Fibroblast of peridontal ligament (primary cell): Measurements from ENCODE around the gene OR2D3.
"Not testable (repeated sequence)": the region's sequence is repeated elsewhere in the genome, so short reads cannot be mapped to it uniquely, and the experiment has no call there.

Source experiments
- DNase-seq: peaks from one replicate; pipeline ENCODE4 v3.0.0-alpha.2; 2010; ENCODE audit errors: extremely low read depth

Gene OR2D3, protein sequence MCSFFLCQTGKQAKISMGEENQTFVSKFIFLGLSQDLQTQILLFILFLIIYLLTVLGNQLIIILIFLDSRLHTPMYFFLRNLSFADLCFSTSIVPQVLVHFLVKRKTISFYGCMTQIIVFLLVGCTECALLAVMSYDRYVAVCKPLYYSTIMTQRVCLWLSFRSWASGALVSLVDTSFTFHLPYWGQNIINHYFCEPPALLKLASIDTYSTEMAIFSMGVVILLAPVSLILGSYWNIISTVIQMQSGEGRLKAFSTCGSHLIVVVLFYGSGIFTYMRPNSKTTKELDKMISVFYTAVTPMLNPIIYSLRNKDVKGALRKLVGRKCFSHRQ

DNA sequence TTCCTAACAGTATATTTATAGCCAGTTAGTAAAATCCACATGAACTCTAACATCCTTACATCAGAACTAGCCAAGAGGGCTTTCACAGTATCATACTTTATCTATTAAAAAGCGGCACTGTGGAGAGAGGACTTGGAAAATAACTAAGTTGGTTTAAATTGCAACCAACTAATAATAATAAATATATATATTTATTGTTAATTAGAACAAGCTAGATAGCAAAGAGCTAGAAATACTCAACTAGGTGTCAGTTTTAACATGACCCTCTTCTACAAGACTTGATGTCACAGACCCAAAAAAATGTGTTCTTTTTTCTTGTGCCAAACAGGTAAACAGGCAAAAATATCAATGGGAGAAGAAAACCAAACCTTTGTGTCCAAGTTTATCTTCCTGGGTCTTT, at the start of gene OR2D3:
TSS of gene OR2D3 (plus strand) at position 301 of the 400 bp plus-strand sequence. CDS start at position 301, 0 bp downstream.
- no peak for DNase-seq

DNA sequence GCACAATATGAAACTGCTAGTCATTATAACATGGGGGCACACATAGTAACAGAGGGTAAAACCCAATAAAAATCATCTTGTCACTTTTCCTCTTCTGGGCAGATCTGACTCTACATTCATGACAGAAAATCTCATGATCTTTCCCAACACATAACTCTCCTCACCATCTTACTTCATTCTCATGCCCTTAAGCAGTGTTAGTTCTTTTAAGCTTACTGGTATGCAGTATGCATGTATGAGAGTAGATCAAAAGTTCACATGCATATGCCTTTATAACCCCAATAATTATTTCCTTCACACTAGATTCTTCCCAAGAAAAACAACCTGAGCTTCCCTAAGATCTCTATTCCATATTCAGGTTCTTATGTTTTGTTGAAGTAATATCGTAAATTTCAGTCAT, 49.5 kb upstream of the OR2D3 start:
- no peak for DNase-seq

DNA sequence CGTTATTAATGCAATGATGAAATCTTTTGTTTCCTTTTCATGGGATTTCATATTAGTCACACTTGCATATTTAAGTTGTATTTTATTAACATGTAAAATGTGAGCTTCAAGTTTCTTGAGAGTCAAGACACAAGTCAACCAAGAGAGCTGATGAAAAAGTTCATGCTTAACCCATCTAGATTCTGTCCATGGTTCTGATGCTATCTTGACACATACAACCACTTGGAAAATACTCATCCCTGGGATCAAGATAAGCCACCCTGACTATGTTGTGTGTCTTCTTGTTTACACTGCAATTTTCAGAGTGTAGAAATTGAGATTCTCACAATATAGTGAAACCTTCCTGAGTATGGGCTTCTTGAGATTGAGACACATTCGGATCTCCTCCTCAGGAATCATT, 45.0 kb upstream of the OR2D3 start:
- no peak for DNase-seq

DNA sequence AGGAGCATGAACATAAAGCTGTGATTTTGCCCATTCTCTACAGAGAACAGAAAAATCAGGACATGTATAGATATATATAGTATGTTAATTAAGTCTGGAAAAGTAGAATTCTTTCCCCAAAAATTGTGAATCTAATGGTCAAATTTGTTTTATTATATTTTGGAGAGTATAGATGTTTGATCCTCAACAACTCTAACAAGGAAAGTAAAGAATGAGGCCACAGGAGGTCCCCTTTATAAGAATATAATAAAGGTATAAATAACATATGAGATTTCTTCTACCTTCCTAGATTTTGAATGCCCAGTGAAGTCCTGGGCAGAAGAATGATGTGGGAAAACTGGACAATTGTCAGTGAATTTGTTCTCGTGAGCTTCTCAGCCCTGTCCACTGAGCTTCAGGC, 44.5 kb upstream of the OR2D3 start, which contains the start of gene OR10A4:
TSS of gene OR10A4 (plus strand) at position 301 of the 400 bp plus-strand sequence. CDS start at position 324, 23 bp downstream.
- no peak for DNase-seq

DNA sequence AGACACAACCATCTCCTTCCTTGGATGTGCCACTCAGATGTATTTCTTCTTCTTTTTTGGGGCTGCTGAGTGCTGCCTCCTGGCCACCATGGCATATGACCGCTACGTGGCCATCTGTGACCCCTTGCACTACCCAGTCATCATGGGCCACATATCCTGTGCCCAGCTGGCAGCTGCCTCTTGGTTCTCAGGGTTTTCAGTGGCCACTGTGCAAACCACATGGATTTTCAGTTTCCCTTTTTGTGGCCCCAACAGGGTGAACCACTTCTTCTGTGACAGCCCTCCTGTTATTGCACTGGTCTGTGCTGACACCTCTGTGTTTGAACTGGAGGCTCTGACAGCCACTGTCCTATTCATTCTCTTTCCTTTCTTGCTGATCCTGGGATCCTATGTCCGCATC, 43.9 kb upstream of the OR2D3 start:
- no peak for DNase-seq

DNA sequence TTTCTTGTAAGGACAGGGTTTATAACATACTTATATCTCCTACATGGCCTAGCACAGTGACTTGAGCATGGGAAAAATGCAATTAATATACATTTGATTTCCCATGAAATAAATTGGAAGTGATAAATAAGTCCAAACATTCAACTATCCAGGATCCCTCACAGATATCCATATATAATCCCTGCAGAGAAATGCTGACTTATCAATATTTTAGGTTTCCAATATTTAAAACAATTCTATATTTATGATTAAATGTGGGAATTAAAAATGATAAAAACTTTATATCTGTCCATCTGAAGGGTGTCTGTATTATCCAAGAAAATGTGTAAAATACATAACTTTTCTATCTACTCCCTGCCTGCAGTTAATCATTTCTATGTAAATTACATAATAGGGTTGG, 38.1 kb upstream of the OR2D3 start:
- DNase-seq, result no peak

DNA sequence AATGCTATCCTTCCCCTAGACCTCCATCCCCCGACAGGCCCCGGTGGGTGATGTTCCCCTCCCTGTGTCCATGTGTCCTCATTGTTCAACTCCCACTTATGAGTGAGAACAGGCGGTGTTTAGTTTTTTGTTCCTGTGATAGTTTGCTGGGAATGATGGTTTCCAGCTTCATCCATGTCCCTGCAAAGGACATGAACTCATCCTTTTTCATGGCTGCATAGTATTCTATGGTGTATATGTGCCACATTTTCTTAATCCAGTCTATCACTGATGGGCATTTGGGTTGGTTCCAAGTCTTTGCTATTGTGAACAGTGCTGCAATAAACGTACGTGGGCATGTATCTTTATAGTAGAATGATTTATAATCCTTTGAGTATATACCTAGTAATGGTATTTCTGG, 33.1 kb upstream of the OR2D3 start:
- DNase-seq, result not testable (repeated sequence)

DNA sequence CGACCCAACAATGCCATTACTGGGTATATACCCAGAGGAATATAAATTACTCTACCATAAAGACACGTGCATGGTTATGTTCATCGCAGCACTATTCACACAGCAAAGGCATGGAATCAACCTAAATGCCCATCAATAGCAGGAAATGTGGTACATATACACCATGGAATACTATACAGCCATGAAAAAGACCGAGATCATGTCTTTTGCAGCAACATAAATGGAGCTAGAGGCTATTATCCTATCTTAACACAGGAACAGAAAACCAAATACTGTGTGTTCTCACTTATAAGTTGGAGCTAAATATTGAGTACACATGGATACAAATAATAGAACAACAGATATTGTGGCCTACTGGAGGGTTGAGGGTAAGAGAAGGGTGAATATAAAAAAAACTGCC, 32.0 kb upstream of the OR2D3 start:
- no peak for DNase-seq

DNA sequence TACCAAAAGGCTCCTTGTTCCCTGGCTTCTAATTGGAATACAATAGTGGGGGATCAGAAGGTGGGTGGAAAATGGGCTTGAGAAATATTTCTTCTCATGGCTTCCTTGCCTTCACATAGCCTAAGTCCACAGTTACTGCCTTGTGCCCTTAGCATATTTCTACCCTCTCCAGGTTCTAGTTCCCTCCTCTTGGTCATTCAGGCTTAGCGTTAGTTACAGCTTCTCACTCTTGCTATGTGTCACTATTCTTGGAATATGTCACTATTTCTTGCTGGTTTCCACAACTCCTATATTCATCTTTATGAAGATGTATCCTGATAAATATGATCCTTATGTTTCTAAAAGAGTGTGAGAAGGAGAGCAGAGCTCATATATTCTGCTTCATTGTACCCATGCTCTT, 31.0 kb upstream of the OR2D3 start:
- no peak for DNase-seq

DNA sequence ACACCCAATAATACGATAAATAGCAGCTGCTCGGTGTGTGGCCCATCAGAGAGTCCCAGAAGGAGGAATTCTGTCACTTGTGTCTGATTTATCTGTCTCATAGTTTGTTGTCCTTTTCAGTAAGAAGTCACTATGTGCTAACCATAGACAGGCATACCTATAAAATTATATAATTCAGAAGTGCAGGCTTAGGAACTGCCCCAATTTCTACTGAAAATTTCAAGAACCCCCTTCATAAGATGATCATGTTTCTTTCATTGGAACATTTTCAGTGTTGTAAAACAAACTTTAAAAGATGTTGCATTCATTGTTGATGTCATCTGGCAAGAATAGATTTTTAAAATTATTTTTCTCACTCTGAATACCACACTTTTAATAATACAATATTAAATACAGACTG, 28.4 kb upstream of the OR2D3 start, which contains the start of gene OR2D2:
TSS of gene OR2D2 (minus strand) at position 101 of the 400 bp plus-strand sequence. CDS start at position 101, 0 bp downstream.
- no peak for DNase-seq

DNA sequence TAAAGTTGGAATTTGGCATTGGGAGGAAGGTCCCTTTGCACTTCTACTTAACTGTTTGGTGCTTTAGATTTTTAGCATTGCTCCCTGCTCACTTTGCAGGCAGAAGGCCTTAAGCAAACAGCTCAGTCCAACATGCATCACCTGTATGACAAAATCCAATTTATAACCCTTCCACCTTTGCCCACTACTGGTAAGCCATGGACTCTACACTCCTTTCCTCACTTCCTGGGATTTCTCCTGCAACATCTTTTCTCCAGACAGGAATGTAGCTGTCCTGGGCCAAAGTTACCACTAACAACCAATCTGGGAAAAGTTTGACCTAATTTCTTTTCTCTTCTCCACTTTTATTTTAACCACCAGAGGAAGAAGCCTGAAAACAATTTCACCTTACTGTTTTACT, 26.7 kb upstream of the OR2D3 start:
- DNase-seq, result no peak

DNA sequence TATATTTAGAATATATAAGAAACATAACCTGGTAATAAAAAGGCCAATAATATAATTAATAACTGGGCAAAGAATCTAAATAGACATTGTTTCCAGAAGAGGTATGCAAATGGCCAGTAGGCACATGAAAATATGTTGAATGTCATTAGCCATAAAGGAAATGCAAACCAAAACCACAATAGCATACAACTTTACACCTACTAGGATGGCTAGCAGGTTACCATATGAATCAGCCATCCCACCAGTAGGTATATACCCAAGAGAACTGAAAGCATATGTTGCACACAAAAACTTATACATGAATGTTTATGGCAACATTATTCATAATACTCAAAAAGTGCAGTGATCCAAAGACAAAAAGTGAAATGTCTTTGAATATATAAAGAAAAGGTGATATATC, 25.8 kb upstream of the OR2D3 start:
- DNase-seq, result no peak

DNA sequence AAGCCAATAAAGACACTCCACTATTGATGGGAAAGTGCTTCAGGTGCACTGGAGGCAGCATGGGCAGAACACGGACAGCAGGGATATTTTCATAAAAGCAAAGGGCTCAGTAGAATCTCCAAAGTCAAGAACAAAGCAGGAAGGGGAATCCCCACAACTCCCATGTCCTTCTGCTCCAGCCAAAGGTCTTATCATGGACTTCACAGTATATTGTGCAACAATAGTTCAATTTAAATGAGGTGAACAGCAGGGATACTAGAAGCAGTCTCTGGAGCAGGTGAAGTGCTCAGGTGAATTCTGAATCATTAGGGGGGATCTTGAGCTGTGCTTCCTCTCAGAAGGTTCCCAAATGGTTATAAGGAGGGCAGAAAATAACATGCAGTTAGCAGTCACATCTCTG, 21.9 kb upstream of the OR2D3 start:
- no peak for DNase-seq

DNA sequence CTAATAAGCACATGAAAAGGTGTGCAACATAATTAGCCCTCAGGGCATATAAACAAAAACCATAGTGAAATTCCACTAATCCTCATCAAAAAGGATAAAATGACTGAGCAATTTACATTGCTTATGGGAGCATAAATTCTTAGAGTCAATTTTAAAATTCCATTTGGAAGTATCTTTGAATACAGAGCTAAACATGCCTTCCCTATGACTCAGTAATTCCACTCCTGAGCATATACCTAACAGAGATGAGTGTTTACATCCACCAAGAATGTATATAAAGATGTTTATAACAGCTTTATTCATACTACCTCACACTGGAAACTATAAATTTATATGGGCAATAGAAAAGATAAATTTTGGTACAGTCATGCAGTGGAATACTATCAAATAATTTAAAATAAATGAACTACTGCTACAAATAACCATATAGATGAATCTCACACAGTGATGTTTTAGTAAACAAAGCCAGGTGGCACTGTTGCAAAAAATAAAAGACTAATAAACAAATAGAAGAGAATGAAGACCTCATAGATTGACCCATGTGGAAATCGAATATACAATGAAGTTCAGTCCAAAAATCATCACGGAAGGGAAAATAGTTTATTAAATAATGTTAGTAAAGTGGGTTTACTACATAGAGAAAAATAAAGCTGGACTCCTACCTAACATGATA, 20.3 kb upstream of the OR2D3 start:
- DNase-seq, result no peak

DNA sequence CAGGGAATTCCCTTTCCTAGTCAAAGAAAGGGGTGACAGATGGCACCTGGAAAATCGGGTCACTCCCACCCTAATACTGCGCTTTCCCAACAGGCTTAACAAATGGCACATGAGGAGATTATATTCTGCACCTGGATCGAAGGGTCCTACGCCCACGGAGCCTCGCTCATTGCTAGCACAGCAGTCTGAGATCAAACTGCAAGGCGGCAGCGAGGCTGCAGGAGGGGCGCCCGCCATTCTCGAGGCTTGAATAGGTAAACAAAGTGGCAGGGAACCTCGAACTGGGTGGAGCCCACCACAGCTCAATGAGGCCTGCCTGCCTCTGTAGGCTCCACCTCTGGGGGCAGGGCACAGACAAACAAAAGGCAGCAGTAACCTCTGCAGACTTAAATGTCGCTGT, 16.0 kb upstream of the OR2D3 start:
- DNase-seq, result not testable (repeated sequence)

DNA sequence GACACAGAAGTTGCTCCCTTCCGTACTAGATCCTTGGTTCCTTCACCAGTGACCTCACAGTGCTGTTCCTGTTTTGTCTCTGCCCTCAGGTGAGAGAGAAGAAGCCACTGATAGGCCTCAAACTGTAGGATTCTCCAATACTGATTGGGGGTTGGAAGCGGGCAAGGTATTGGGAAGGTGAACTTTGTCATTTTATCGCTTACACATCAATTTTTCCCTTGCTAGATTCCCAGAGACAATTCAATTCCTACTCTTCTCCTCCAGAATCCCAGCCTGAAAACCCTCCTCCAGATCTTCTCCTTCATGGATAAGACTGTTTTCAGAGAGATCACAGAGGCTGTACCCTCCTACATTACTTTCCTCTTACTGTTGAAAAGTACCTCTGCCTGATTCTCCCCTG, 9.4 kb upstream of the OR2D3 start:
- no peak for DNase-seq

DNA sequence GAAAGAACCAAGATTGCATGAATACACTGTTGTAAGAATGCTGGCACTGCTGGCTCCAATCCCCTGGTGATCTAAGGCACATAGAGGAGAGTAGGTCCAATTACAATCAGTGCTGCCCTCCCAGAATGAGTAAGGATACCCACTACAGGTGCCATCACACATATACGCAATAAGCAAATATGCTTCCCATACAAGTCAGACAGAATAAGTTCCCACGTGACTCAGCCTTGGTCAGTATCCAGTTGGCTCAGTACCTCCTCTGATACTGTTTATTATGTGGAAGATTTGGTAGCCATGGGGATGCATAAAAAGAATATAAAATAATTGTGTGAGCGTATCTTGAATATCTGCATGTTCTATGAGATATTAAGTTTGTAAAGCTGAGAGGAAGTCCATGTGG, 8.9 kb upstream of the OR2D3 start:
- DNase-seq, result peak; percentile 57

DNA sequence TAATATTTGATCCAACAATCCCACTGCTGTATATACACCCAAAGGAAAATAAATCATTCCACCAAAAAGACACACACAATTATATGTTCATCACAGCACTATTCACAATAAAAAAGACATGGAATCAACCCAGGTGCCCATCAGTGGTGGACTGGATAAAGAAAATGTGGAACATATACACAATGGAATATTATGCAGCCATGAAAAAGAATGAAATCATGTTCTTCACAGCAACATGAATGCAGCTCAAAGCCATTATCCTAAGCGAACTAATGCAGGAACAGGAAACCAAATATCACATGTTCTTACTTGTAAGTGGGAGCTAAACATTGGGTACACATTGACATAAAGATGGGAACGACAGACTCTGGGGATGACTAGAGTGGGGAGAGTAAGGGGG, 1.1 kb upstream of the OR2D3 start:
- DNase-seq, result no peak

DNA sequence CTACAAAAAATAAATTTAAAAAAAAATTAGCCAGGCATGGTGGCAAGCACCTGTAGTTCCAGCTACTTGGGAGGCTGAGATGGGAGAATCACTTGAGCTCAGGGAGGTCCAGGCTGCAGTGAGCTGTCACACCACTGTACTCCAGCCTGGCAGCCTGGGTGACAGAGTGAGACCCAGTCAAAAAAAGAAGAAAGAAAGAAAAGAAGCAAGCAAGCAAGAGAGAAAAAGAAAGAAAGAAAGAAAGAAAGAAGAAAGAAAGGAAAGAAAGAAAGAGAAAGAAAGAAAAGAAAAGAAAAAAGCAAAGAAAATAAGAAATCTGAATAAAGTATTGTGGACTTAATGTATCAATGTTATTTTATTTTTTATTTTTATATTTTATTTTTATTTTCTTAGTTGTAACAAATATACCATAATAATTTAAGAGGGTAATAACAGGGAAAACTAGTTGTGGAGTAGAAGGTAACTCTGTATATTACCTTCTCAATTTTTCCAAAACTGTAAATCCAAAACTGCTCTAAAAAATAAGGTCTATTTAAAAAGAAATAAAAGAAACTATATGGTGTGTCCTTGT, 4.3 kb downstream of the OR2D3 start:
- DNase-seq, result no peak

DNA sequence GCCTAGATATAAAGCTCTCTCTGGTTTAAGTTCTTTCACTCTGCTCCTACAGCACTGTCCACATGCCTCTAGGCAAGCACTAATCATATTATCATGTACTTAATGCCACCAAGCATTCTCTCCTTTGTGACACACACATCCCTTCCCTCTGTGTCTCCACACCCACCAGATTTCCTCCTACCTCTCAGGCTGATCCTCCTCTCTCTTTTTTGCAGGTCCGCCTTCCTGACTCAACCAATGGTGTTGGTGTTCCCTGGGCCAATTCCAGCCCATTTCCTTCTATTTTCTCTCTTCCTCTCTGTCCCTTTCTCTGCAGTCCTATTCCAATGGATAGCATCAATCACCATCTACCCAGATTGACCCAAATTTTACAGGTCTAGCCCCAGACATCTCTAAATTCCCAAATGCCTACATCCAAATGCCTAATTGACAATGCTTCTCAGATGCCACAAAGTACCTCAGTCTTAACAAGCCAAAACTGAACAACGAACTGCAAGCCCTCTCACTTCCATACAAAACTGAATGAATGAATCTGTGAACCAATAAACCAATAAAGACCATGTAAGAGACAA, 4.9 kb downstream of the OR2D3 start:
- no peak for DNase-seq

DNA sequence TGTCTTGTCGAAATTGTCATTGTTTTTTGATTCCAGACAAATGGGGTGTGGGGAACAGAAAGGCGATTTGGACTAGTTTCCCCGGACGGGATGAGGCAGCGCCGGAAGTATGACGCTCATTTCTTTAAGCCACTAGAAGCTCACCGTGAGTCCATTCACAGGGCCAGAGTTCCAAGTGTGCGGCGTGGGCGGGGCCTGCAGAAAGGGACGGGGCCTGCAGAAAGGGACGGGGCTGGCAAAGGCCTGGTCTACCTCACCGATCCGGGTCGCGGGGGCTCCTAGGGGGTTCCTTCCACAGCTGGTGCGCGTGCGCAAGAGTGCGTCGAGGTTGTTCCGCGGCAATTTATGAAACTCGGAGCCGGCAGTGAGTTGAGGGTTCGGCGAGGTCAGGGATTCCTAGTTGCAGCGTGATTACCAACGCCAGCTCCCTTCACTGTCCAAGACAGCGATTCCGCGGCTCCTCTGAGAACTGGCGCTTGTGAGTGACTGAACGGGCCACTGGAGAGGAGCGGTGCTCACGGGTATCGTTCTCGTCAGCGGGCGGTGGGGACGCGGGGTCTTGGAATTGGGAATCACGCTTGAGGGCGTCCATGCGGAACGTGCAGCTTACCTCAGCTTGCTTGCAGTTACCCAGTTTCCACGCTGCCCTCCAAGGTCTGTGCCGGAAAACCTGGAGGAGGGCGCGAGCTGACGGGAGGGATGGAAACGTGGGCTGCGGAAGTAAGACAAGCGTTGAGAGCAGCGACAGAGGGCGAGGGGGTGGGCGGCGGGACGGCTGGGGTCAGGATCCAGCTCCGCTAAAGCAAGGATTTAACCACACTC, 5.6 kb downstream of the OR2D3 start, which contains the start of gene ZNF215:
TSS of gene ZNF215 (plus strand) at position 219 of the 822 bp plus-strand sequence. CDS start 5,847 bp downstream, outside the sequence.
- peak; percentile 75 for DNase-seq
